Gastroesophageal sphincter (tissue), 2 donors: ENCODE measurements around the gene B4GALT3.

Source experiments
- EP300 ChIP-seq: sonication (generic); formaldehyde crosslinking; IDR thresholded peaks from one replicate; pipeline ENCODE4 v1.6.1; 2017; ENCODE audit warnings: antibody characterized with exemption, mild to moderate bottlenecking
- POLR2A ChIP-seq, 2 donors: fragments of 450-650 bp; IDR thresholded peaks; one replicate each; pipeline ENCODE4 v1.6.1; 2017; ENCODE audit warnings: antibody characterized with exemption in 2 of 2, mild to moderate bottlenecking in 2 of 2, moderate library complexity in 1 of 2

DNA sequence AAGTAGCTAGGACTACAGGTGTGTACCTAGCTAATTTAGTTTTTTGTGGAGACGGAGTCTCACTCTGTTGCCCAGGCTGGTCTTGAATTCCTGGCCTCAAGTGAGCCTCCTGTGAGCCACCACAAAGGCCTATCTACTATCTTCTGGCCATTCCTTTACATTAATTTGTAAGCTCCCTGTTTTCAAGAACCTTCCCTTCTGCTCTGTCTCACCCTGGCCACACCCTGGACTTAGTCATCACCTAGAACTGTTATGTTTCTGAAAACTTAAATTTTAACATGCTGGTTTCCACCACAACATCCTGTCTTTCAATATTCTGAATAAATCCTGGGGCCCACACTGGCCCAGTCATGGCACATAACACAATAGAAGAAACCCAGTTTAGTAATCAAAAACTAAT is 4.9 kb upstream of the B4GALT3 start:
- TF ChIP-seq EP300 (no peak), POLR2A (IDR thresholded peaks at IDR 0.05) (no peak)
